GM12878 (cell line): Measurements from ENCODE around the gene ZNF444. TPM values are rescaled to one million over a fixed set of nuclear protein-coding genes. Genes with fewer than 3 reads are reported as not detected.
A peak's percentile ranks its signal among the peaks of the same experiment; 100 is the strongest.

Experiments used
- ATAC-seq: fragments of 200-7000 bp; cut with Tn5 transposase; 3 replicates; pipeline ENCODE4 v1.9.1; 2020; ENCODE audit warnings: mild to moderate bottlenecking, moderate library complexity
- BruUV-seq: library from RNA; stranded (reverse); fragments of 400-500 nt; replicated peaks from 2 replicates; lab custom pipeline; 2021; lab: Mats Ljungman, UMichigan
- CTCF ChIA-PET: fragments of 300-600 bp; sonication (Branson Sonifier 250); formaldehyde crosslinking; extraction: SDS; loops from one replicate; lab custom pipeline; 2021; ENCODE audit warnings: inconsistent platforms; lab: Yijun Ruan, JAX
- POLR2A ChIA-PET: fragments of 350-600 bp; formaldehyde crosslinking; extraction: SDS; loops from one replicate; lab custom pipeline; 2021; ENCODE audit warnings: inconsistent platforms; lab: Charles Lee
- RAD21 ChIA-PET: fragments of 300-600 bp; sonication (Branson Sonifier 250); formaldehyde crosslinking; loops from one replicate; lab custom pipeline; 2023; ENCODE audit warnings: antibody characterized with exemption; ENCODE audit not compliant: unreplicated experiment; lab: Charles Lee
- SMC1A ChIA-PET: fragments of 300-600 bp; sonication (Branson Sonifier 250); formaldehyde crosslinking; loops from one replicate; lab custom pipeline; 2023; ENCODE audit not compliant: unreplicated experiment, uncharacterized antibody; lab: Charles Lee
- DNase-seq: peaks from one replicate; pipeline ENCODE4 v3.0.0-alpha.2; 2011; ENCODE audit warnings: low read depth, low spot score
- FAIRE-seq: peaks from 3 replicates; lab custom pipeline; 2011; peaks lifted over from hg19 to GRCh38; lab: Jason Lieb, UNC
- H2AFZ ChIP-seq: 2 replicates; pipeline ENCODE4 v1.6.0; 2011; ENCODE audit warnings: low read depth, low read length, control low read depth; ENCODE audit not compliant: control insufficient read depth
- H3K27ac ChIP-seq: 2 replicates; pipeline ENCODE4 v1.5.1; 2011; ENCODE audit warnings: control low read depth; ENCODE audit not compliant: control insufficient read depth, insufficient read depth
- H3K27me3 ChIP-seq, 2 experiments: replicated peaks in 1 of 2; 2 replicates each; pipeline versions ENCODE4 v1.6.0 to v1.6.1; 2011; ENCODE audit warnings: low read length in 1 of 2; ENCODE audit not compliant: control insufficient read depth in 2 of 2, insufficient read depth in 2 of 2
- H3K36me3 ChIP-seq, 2 experiments: 2 replicates each; pipeline ENCODE4 v1.5.1; 2011; ENCODE audit warnings: low read length in 1 of 2; ENCODE audit not compliant: control insufficient read depth in 2 of 2, insufficient read depth in 2 of 2
- H3K4me1 ChIP-seq: 2 replicates; pipeline ENCODE4 v1.6.1; 2011; ENCODE audit warnings: mild to moderate bottlenecking, low read length, moderate library complexity, mixed read lengths; ENCODE audit not compliant: control insufficient read depth, insufficient read depth
- H3K4me2 ChIP-seq: 2 replicates; pipeline ENCODE4 v1.6.0; 2011; ENCODE audit warnings: control low read depth; ENCODE audit not compliant: control insufficient read depth, insufficient read depth
- H3K4me3 ChIP-seq: fragments of 200-600 bp; sonication (generic); 2 replicates; pipeline ENCODE4 v1.5.1; 2016
- H3K79me2 ChIP-seq: 2 replicates; pipeline ENCODE4 v1.6.0; 2011; ENCODE audit warnings: low read length; ENCODE audit not compliant: control insufficient read depth, insufficient read depth
- H3K9ac ChIP-seq: 2 replicates; pipeline ENCODE4 v1.8.0; 2011; ENCODE audit warnings: low read length, control low read depth, mixed read lengths; ENCODE audit not compliant: control insufficient read depth, insufficient read depth
- H3K9me3 ChIP-seq: replicated peaks from 3 replicates; pipeline ENCODE4 v1.5.1; 2011; ENCODE audit warnings: mild to moderate bottlenecking, low read length; ENCODE audit not compliant: control insufficient read depth, insufficient read depth
- H4K20me1 ChIP-seq: 2 replicates; pipeline ENCODE4 v1.6.0; 2011; ENCODE audit not compliant: control insufficient read depth, insufficient read depth
- CEBPB ChIP-seq, 2 experiments: fragments of 150-350 bp in 1 of 2; IDR thresholded peaks; 2 replicates each; pipeline ENCODE4 v1.6.1; 2012 to 2014; ENCODE audit warnings: low read depth in 2 of 2, low read length in 2 of 2, borderline replicate concordance in 1 of 2, inconsistent platforms in 1 of 2
- CUX1 ChIP-seq: IDR thresholded peaks from 2 replicates; pipeline ENCODE4 v1.6.1; 2012; ENCODE audit warnings: improper control_type of control experiment, low read depth, low read length; ENCODE audit not compliant: insufficient replicate concordance
- IKZF1 ChIP-seq: fragments of 450-650 bp; conservative IDR thresholded peaks from 2 replicates; pipeline ENCODE4 v1.6.1; 2017; ENCODE audit warnings: antibody characterized with exemption, mild to moderate bottlenecking
- NR2F1 ChIP-seq: fragments of 450-650 bp; conservative IDR thresholded peaks from 2 replicates; pipeline ENCODE4 v1.6.1; 2017; ENCODE audit warnings: mild to moderate bottlenecking
- POLR2A ChIP-seq: IDR thresholded peaks from 2 replicates; pipeline ENCODE4 v1.6.1; 2011; ENCODE audit warnings: low read depth, mild to moderate bottlenecking, low read length
- RELB ChIP-seq: fragments of 450-650 bp; IDR thresholded peaks from 2 replicates; pipeline ENCODE4 v1.6.1; 2017; ENCODE audit warnings: low read depth, mild to moderate bottlenecking, moderate library complexity
- SPI1 ChIP-seq: IDR thresholded peaks from 2 replicates; pipeline ENCODE4 v1.6.1; 2011; ENCODE audit warnings: low read depth, mild to moderate bottlenecking, low read length, moderate library complexity, borderline replicate concordance; ENCODE audit not compliant: insufficient read depth
- WGBS: methylation state at CpG from one replicate; pipeline ENCODE4 v1.1.6; 2016; ENCODE audit warnings: low lambda C conversion rate; ENCODE audit not compliant: insufficient replicate concordance, insufficient coverage; ENCODE audit errors: missing lambda C conversion rate; 5-methylcytosine and 5-hydroxymethylcytosine counted together
- in situ Hi-C: fragments of 300-500 bp; cut with MboI; formaldehyde crosslinking; loops from 9 replicates; pipeline ENCODE4 v1.14.3; 2018; ENCODE audit warnings: mixed read lengths
- intact Hi-C: fragments of 100-400 bp; cut with micrococcal nuclease; formaldehyde crosslinking; loops from one replicate; pipeline ENCODE4 v1.14.2; 2022; ENCODE audit not compliant: unreplicated experiment
- polyA plus RNA-seq, 11 experiments: library from polyadenylated mRNA; depleted of rRNA in 4 of 11; unstranded in 6 of 11; stranded (reverse) in 5 of 11; fragments of >200 nt; fragmentation: Nextera tagmentation in 4 of 11; fragmentation: Illumina TruSeq in 1 of 11; extraction: Ambion mirVana in 4 of 11; extraction: Trizol in 1 of 11; gene quantifications; 1 replicate in 1 of 11; 2 replicates in 10 of 11; pipeline versions ENCODE4 v1.2.1 to v1.2.3, GENCODE V29; 2011 to 2016; ENCODE audit warnings: inconsistent platforms in 2 of 11, missing spikeins in 2 of 11, low read depth in 1 of 11
- total RNA-seq, 4 experiments: library from RNA; depleted of rRNA in 3 of 4; stranded (reverse); fragments of >200 nt in 3 of 4; fragmentation: Illumina TruSeq in 1 of 4; extraction: Trizol in 1 of 4; gene quantifications; 2 replicates each; pipeline versions ENCODE4 v1.2.1 to v1.2.3, GENCODE V29; 2013 to 2021

Gene ZNF444
- total and polyA plus RNA-seq, 10 of the 15 experiments (the other 5 are each of a cell fraction or from before 2014, with no cell fraction given) = 0.45 to 28.2 (median 11.6) TPM

GRCh38 chr19:56110515-56111448 lies 30.3 kb upstream of the ZNF444 start:
- in situ Hi-C loops = no loop called here
- Histone ChIP-seq H3K27ac (peak overlapping the region; percentile 68), H3K9me3 (no peaks in the 10 kb centered on the region), H3K4me1 (peaks cover 44% of the 10 kb centered on the region), H3K4me2 (peak overlapping the region; percentile 93), H3K4me3 (peak overlapping the region; percentile 56; the same call in 1 of the 2 replicates), H4K20me1 (no peaks in the 10 kb centered on the region; the same call in 1 of the 2 replicates), H2AFZ (no peak overlapping the region), H3K36me3 (peaks cover 0 to 11% of the 10 kb centered on the region in 2 experiments; a peak in 3 of 4 replicates), H3K27me3 (no peaks in the 10 kb centered on the region), H3K9ac (peak overlapping the region; percentile 50; the same call in 1 of the 2 replicates), H3K79me2 (peaks cover 81% of the 10 kb centered on the region)
- TF ChIP-seq RELB (peak; percentile 48; the same call in 1 of the 2 replicates), NR2F1 (0 out of 2 replicates have a peak, but pooled peaks have one; percentile 15), POLR2A (0 out of 2 replicates have a peak, but pooled peaks have one; percentile 27), IKZF1 (peak; percentile 12; the same call in 1 of the 2 replicates), CEBPB (IDR thresholded peaks at IDR 0.05; ENCODE audit: borderline replicate concordance in 1 of 2, low read depth in 2 of 2, low read length in 2 of 2) (no peak), SPI1 (peak; percentile 27; the same call in 1 of the 2 replicates), CUX1 (no peak)
- ChIA-PET RAD21 (interaction anchor here (0.7 kb wide), 1 partner anchor 478 kb away, joined by 3 read pairs; no protein-coding TSS in a partner anchor), SMC1A (interaction anchor here (1.3 to 1.4 kb wide), 2 partner anchors 12 to 44 kb away, joined by 3 to 4 read pairs; no protein-coding TSS in a partner anchor), POLR2A (interaction anchor here (0.8 to 1.3 kb wide), 4 partner anchors 10 to 30 kb away, joined by 3 to 5 read pairs (median 4); partner anchors contain the start of genes ZNF444 and ZNF787), CTCF (interaction anchor here (0.6 kb wide), 2 partner anchors 15 to 25 kb away, joined by 3 read pairs; no protein-coding TSS in a partner anchor)
- no TSS peak for BruUV-seq
- ATAC-seq (peak; percentile 25), DNase-seq (no peak), FAIRE-seq (no peak)
- intact Hi-C loops = no loop called here
- WGBS = 70% methylated on average over 12 of the region's 12 CpGs
